Right forelimb (tissue), 1 donor: ENCODE data around the gene CLOCK.

Experiments
- DNase-seq: peaks from one replicate; pipeline ENCODE4 v3.0.0-alpha.2; 2018

The CLOCK gene

GRCh38 chr4:55538531-55538930 lies 8.2 kb downstream of the CLOCK start:
- DNase-seq = no peak

GRCh38 chr4:55534306-55534705 lies 12.4 kb downstream of the CLOCK start:
- no peak for DNase-seq

GRCh38 chr4:55530691-55531090 lies 16.0 kb downstream of the CLOCK start:
- no peak for DNase-seq

DNA sequence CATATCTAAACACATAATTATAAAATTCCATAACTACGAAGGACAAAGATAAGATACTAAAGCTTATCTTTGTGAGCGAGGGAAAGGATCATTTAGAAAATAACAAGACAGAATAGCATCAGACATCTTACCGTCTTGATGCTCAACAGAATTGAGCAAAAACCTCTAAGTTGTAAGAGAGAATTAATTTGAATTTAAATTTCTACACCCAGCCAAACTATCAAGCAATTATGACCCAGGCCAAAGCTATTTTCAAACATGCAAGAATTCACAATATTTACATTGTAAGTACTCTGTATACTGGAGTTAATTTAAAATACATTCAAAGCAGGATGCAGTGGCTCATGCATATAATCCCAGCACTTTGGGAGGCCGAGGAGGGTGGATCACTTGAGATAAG lies 16.5 kb downstream of the CLOCK start:
- no peak for DNase-seq

GRCh38 chr4:55528491-55528890 lies 18.2 kb downstream of the CLOCK start:
- DNase-seq = no peak

DNA sequence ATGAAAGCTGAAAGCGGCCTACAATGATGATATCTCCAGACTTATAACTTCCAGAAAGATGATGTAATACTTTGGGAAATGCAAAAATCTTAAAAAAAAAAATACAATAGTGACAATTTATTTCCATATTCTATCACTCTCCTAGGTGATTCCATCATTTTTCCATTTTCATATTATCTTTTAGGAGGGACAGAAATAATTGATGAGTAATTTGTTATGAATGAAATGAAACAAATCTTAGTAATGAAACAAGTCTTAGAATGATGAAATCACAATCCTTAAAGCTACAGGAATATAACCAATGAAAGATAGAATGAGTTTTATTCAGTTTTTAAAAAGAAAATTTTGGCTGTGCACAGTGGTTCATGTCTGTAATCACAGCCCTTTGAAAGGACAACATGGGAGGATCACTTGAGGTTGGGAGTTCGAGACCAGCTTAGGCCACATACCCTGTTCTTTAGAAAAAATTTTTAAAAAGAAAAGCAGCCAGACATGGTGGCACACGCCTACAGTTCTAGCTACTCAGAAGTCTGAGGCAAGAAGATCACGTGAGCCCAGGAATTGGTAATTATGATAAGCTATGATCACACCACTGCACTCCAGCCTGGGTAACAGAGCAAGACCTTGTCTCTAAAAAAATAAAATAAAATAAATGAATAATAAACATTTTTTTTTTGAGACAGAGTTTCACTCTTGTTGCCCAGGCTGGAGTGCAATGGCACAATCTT lies 21.7 kb downstream of the CLOCK start:
- DNase-seq = no peak

DNA sequence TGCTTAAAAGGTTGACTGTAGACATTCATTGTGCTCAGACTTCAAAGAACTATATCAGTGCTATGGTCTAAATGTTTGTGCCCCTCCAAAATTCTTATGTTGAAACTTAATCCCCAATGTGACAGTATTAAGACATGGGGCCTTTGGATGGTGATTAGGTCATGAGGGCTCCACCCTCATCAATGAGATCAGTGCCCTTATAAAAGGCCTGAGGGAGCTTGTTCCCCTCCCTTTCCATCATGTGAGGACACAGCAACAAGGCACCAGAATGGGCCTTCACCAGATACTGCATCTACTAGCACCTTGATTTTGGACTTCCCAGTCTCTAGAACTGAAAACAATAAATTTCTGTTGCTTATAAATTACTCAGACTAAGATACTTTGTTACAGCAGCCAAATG lies 28.3 kb downstream of the CLOCK start:
- no peak for DNase-seq

- no peak for DNase-seq
These were observed 29.0 kb downstream of the CLOCK start for GRCh38 chr4:55517526-55518229.

DNA sequence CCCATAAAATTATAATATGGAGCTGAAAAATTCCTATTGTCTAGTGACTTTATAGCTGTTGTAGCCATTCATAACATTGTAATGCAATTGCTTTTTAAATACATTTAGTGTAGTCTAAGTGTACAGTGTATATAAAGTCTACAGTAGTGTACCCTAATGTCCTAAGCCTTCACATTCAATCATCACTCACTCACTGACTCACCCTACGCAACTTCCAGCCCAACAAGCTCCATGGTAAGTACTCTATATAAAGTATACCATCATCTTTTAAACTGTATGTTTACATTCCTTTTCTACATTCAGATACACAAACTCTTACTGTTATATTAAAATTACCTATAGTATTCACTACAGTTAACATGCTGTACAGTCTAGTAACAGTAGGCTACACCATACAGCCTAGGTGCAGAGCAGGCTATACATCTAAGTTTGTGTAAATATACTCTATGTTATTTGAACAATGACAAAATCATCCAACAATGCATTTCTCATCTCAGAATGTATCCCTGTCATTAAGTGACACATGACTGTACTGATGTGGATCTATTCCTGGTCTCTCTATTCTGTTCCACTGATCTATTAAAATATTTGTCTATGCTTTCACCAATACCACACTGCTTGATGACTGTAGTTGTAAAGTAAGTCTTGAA lies 33.7 kb downstream of the CLOCK start:
- DNase-seq = no peak

DNA sequence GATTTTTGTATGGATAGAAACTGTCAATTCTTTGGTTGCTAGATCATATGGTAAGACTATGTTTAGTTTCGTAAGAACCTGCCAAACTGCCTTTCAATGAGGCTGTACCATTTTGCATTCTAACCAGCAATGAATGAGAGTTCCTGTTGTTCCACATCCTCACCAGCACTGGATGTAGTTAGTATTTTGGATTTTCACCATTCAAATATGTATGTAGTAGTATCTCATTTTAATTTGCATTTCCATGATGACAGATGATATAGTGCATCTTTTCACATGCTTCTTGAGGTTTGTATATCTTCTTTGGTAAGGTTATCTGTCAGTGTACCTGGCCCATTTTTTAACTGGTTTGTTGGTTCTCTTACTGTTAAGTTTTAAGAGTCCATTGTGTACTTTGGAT lies 34.6 kb downstream of the CLOCK start:
- no peak for DNase-seq

GRCh38 chr4:55510685-55511084 lies 36.0 kb downstream of the CLOCK start:
- DNase-seq = no peak

DNA sequence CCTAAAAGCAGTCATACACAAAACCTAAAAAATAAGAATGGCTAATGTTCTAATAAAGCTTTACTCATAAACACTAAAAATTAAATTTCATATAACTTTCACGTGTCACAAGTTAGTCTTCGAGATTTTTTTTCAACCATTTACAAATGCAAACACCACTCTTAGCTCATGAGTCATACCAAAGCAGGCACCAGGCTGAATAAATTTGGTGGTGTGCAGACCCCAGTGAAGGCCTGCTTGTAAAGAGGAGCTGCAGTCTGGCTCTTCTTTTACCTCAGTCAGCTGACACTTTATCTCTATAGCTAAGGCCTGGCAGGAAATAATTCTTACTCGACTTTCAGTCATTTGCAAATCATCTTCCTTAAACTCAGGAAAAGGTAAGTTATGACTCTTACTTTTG lies 37.4 kb downstream of the CLOCK start:
- no peak for DNase-seq

GRCh38 chr4:55507612-55508011 lies 39.1 kb downstream of the CLOCK start:
- DNase-seq = no peak

DNA sequence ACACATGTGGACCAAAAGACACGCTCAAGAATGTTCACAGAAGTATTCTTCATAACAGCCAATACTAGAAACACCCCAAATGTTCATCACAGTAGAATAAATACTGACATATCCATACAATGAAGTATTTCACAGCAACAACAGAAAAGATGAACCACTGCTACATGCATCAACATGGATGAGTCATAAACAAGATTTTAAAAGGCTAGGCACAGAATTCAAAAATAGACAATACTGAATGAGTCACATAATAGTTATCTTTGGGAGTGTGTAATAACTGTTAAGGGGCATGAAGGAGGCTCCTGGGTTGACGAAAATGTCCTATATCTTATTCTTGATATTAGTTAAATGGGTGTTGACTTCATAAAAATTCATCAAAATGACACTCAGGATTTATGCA lies 43.5 kb downstream of the CLOCK start:
- no peak for DNase-seq

DNA sequence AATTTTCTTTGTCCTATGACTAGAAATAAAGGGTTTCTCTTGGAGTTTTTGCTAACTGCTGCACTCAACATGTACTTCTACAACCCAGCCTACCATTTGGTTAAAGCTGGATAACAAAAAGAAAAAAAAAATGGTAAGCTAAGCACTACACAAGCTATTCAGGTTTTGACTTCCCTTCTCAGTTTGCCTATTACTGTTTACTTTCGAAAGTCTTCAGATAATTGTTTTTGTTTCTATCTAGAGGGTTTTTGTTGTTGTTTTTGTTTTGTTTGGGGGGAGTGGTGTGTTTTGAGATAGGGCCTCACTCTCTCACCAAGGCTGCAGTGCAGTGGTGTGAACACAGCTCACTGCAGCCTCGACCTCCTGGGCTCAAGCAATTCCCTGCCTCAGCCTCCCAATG lies 46.6 kb downstream of the CLOCK start:
- no peak for DNase-seq

DNA sequence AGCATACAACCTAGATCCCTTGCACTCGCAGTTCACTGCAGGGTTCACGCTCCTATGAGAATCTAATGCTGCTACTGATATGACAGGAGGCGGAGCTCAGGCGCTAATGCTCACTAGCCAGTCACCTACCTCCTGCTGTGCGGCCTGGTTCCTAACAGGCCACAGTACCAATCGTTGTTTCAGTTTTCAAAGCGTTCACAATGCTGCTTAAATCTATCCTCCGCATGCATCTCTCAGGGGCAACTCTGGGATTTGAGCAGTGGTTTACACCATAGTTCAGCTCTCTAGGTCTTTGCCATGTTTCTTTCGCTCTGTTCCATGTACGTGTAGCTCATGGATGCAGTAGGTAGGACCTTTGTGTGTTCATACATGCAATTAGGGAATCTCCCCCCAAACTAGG lies 47.2 kb downstream of the CLOCK start:
- no peak for DNase-seq

GRCh38 chr4:55498051-55498450 lies 48.7 kb downstream of the CLOCK start:
- DNase-seq = no peak

GRCh38 chr4:55491486-55491885 lies 55.2 kb downstream of the CLOCK start:
- DNase-seq = no peak

DNA sequence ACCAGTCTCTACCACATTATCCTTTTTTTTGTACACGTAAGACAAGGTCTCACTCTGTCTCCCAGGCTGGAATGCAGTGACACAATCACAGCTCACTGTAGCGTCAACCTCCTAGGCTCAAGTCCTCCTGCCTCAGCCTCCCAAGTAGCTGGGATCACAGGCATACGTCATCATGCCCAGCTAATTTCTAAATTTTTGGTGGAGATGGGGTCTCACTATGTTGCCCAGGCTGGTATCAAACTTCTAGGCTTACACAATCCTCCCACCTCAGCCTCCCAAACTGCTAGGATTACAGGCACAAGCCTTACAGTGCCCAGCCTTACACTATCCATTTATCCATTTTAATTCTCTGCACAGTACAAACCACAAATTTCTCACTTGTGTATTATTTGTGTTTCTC lies 58.0 kb downstream of the CLOCK start:
- no peak for DNase-seq

DNA sequence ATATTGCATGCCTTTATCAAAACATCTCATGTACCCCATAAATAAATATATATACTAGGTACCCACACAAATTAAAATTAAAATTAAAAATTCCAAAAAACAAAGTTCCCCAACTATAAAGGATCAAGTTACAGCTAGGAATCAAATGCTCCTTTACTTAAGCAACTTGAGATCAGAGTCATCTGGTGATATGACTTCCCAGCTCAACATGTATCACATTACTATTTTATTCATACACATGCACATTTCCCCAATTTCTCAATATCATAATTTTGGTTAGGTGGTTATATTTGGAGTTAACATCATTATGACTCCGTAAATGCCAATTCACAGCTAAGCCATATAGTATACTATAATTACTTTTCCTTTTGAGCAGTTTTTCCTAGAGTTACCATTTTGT lies 60.9 kb downstream of the CLOCK start:
- DNase-seq = no peak

DNA sequence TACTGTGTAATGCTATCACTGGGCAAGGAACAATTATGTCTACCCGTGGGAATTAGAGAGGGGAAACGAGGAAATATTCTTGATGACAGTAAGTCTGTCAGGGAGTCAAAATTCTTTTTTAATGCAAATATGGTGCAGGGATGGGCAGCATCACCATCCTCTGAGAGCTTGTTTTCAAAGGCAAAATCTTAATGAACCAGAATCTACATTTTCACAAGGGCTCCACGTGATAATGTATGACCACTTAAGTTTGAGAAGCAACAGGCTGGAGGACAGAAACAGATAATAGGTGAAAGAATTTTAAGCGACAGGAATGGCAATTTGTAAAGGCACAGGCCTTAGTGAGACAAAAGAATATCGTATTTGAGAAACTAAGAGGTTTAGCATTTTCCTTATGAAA lies 63.4 kb downstream of the CLOCK start:
- no peak for DNase-seq

- no peak for DNase-seq
These were observed 71.1 kb downstream of the CLOCK start for GRCh38 chr4:55475394-55476243.

GRCh38 chr4:55469979-55470378 lies 76.7 kb downstream of the CLOCK start:
- DNase-seq = no peak
